BE2C (cell line): ENCODE data around the gene NTRK3.
A peak's percentile ranks its signal among the peaks of the same experiment; 100 is the strongest.

Experiments used
- DNase-seq: peaks from one replicate; pipeline ENCODE4 v3.0.0-alpha.2; 2020
- H3K27me3 ChIP-seq: fragments of 250-450 bp; sonication (Bioruptor Pico); 2 replicates; pipeline ENCODE4 v1.5.1; 2020; ENCODE audit warnings: mild to moderate bottlenecking
- H3K36me3 ChIP-seq: fragments of 250-450 bp; sonication (Bioruptor Pico); 2 replicates; pipeline ENCODE4 v1.5.1; 2020; ENCODE audit warnings: mild to moderate bottlenecking
- H3K4me1 ChIP-seq: fragments of 250-450 bp; sonication (Bioruptor Pico); 2 replicates; pipeline ENCODE4 v1.5.1; 2020
- H3K4me3 ChIP-seq: 2 replicates; pipeline ENCODE4 v1.5.1; 2011; ENCODE audit warnings: low read depth, low read length
- H3K9me3 ChIP-seq: fragments of 250-450 bp; sonication (Bioruptor Pico); 2 replicates; pipeline ENCODE4 v1.5.1; 2020
- CTCF ChIP-seq: IDR thresholded peaks from 2 replicates; pipeline ENCODE4 v1.5.1; 2012; ENCODE audit warnings: mild to moderate bottlenecking, low read depth, low read length

The NTRK3 gene

GRCh38 chr15:88246081-88246480 lies 10.5 kb downstream of the NTRK3 start:
- Histone ChIP-seq H3K36me3 (no peaks in the 10 kb centered on the region), H3K9me3 (no peaks in the 10 kb centered on the region), H3K4me1 (peaks cover 9% of the 10 kb centered on the region), H3K27me3 (no peaks in the 10 kb centered on the region), H3K4me3 (no peak overlapping the region)
- DNase-seq: no peak
- no peak for TF ChIP-seq CTCF

- H3K36me3 ChIP-seq: no peaks in the 10 kb centered on the region
- no peak overlapping the region for H3K4me3 ChIP-seq
- peak; percentile 56 for DNase-seq
- peaks cover 9% of the 10 kb centered on the region for H3K4me1 ChIP-seq
- H3K9me3 ChIP-seq: no peaks in the 10 kb centered on the region
- H3K27me3 ChIP-seq: no peaks in the 10 kb centered on the region
- peak; percentile 94 for TF ChIP-seq CTCF
These were observed 12.4 kb downstream of the NTRK3 start for GRCh38 chr15:88243895-88244787.

- TF ChIP-seq CTCF: no peak
These were observed 13.7 kb downstream of the NTRK3 start for GRCh38 chr15:88242586-88243555.

GRCh38 chr15:88241461-88241860 lies 15.1 kb downstream of the NTRK3 start:
- TF ChIP-seq CTCF: no peak
- no peaks in the 10 kb centered on the region for H3K36me3 ChIP-seq
- H3K4me1 ChIP-seq: peaks cover 4% of the 10 kb centered on the region
- H3K9me3 ChIP-seq: no peaks in the 10 kb centered on the region
- no peak for DNase-seq
- H3K27me3 ChIP-seq: no peaks in the 10 kb centered on the region
- no peak overlapping the region for H3K4me3 ChIP-seq

More at GRCh38 chr15:88242586-88243555, 13.7 kb downstream of the NTRK3 start:
- no peaks in the 10 kb centered on the region for H3K27me3 ChIP-seq
- peaks cover 9% of the 10 kb centered on the region for H3K4me1 ChIP-seq
- no peaks in the 10 kb centered on the region for H3K36me3 ChIP-seq
- no peaks in the 10 kb centered on the region for H3K9me3 ChIP-seq
- DNase-seq: no peak
- no peak overlapping the region for H3K4me3 ChIP-seq

- no peak overlapping the region for H3K4me3 ChIP-seq
- H3K27me3 ChIP-seq: no peaks in the 10 kb centered on the region
- no peak for TF ChIP-seq CTCF
- H3K9me3 ChIP-seq: no peaks in the 10 kb centered on the region
- H3K36me3 ChIP-seq: no peaks in the 10 kb centered on the region
- no peak for DNase-seq
- H3K4me1 ChIP-seq: no peaks in the 10 kb centered on the region; the same call in 1 of the 2 replicates
These were observed 15.5 kb downstream of the NTRK3 start for GRCh38 chr15:88241060-88241459.
